Measurements from ENCODE around the gene MTFP1.

MTFP1 gene

DNA sequence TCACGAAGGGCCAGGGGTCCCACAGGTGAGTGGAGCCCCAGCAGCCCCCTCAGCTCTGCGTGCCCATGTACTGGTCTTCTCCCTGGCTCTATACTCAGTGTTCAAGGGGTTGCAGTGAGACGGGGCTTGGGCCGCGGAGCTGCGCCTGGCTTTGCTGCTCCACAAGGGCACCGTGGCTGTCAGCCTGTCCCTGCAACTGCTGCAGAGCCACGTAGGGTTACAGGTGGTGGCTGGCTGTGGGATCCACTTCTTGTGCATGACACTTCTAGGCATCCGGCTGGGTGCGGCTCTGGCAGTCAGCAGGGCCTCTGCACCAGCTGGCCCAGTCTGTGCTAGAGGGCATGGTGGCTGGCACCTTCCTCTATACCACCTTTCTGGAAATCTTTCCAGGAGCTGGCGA is 14.3 kb downstream of the MTFP1 start:
- TF ChIP-seq EZH2phosphoT487 (IDR thresholded peaks at IDR 0.05; ENCODE audit: borderline replicate concordance) (no peak), CTCF (conservative IDR thresholded peaks at IDR 0.05; ENCODE audit: low read length) (no peak)

DNA sequence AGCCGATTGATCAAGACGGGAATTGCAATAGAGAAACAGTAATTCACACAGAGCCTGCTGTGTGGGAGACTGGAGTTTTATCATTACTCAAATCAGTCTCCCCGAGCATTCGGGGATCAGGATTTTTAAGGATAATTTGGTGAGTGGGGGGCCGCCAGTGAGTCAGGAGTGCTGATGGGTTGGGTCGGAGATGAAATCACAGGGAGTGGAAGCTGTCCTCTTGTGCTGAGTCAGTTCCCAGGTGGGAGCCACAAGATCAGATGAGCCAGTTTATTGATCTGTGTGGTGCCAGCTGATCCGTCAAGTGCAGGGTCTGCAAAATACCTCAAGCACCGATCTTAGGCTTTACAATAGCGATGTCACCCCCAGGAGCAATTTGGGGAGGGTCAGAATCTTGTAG is 15.5 kb downstream of the MTFP1 start:
- Histone ChIP-seq H3K36me3 (ENCODE audit: insufficient read depth, low read length) (no peaks in the 10 kb centered on the region), H3K4me2 (ENCODE audit: low read depth, low read length, poor library complexity, severe bottlenecking) (no peak overlapping the region), H3K9me3 (ENCODE audit: insufficient read depth, low read depth, low read length) (no peaks in the 10 kb centered on the region), H3K9ac (ENCODE audit: low read depth, low read length, poor library complexity, severe bottlenecking) (no peak overlapping the region), H4K20me1 (ENCODE audit: insufficient read depth, low read length, poor library complexity, severe bottlenecking) (no peaks in the 10 kb centered on the region), H2AFZ (ENCODE audit: low read length) (no peak overlapping the region), H3K4me3 (ENCODE audit: low read length, poor library complexity, severe bottlenecking) (no peak overlapping the region), H3K27me3 (ENCODE audit: insufficient read depth, low read length, poor library complexity, severe bottlenecking) (peaks cover 69% of the 10 kb centered on the region), H3F3A (ENCODE audit: low read depth) (peaks cover 5% of the 10 kb centered on the region), H3K79me2 (ENCODE audit: insufficient read depth, low read length) (no peaks in the 10 kb centered on the region), H3K4me1 (ENCODE audit: insufficient read depth, low read length, poor library complexity, severe bottlenecking) (peaks cover 19% of the 10 kb centered on the region), H3K9me2 (replicated peaks; ENCODE audit: low read depth, low read length) (no peaks in the 10 kb centered on the region)
- no peak for TF ChIP-seq CTCF (conservative IDR thresholded peaks at IDR 0.05; ENCODE audit: low read length)
- TF ChIP-seq EZH2phosphoT487 (IDR thresholded peaks at IDR 0.05; ENCODE audit: borderline replicate concordance): no peak

More for the DNA sequence above, 14.3 kb downstream of the MTFP1 start:
- Histone ChIP-seq H3K4me3 (ENCODE audit: low read length, poor library complexity, severe bottlenecking) (no peak overlapping the region), H2AFZ (ENCODE audit: low read length) (no peak overlapping the region), H3K4me1 (ENCODE audit: insufficient read depth, low read length, poor library complexity, severe bottlenecking) (peaks cover 29% of the 10 kb centered on the region), H3K9me3 (ENCODE audit: insufficient read depth, low read depth, low read length) (no peaks in the 10 kb centered on the region), H4K20me1 (ENCODE audit: insufficient read depth, low read length, poor library complexity, severe bottlenecking) (no peaks in the 10 kb centered on the region), H3K36me3 (ENCODE audit: insufficient read depth, low read length) (no peaks in the 10 kb centered on the region), H3K9ac (ENCODE audit: low read depth, low read length, poor library complexity, severe bottlenecking) (no peak overlapping the region), H3K79me2 (ENCODE audit: insufficient read depth, low read length) (no peaks in the 10 kb centered on the region), H3F3A (ENCODE audit: low read depth) (peaks cover 16% of the 10 kb centered on the region), H3K9me2 (replicated peaks; ENCODE audit: low read depth, low read length) (no peaks in the 10 kb centered on the region), H3K27me3 (ENCODE audit: insufficient read depth, low read length, poor library complexity, severe bottlenecking) (peaks cover 82% of the 10 kb centered on the region), H3K4me2 (ENCODE audit: low read depth, low read length, poor library complexity, severe bottlenecking) (no peak overlapping the region)

DNA sequence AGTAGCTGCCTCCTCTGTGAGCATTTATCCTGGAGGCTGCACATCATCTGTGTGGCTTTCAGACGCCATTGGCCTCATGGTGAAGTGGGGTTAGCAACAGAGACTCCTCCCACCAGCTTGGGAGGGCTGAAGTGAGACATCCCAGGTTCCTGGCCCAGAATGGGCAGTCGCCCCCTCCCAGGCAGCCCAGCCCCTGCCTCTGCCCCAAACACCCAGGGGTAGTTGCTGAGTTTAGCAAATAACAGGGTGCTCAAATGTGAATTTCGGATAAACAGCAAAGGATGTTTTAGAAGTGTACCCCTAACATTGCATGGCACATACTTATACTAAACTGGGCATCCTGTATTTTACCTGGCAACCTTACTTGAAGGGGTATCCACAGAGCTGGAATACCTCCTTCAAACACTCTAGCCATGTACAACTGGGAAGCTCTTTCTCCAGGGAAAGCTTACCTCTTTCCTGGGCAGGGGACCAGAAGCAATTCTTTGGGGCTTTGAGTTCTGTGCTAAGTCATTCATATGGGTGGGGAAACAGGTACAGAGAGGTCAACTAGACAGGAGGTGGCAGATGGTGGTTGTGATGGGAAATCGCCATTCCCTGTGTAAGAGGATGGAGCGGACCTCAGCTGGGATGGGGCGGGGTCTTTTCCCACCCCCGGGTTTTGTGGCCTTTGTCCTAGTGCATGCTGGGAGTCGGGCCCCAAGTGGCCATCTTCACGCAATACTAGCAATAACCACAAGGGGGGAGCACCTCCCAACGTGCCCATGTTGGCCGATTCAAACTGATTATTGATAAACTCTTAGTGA is 19.3 kb downstream of the MTFP1 start:
- Histone ChIP-seq H3K9ac (ENCODE audit: low read depth, low read length, poor library complexity, severe bottlenecking) (peak overlapping the region; percentile 11), H2AFZ (ENCODE audit: low read length) (peak overlapping the region; percentile 85), H3K27me3 (ENCODE audit: insufficient read depth, low read length, poor library complexity, severe bottlenecking) (peaks cover 32% of the 10 kb centered on the region), H3K79me2 (ENCODE audit: insufficient read depth, low read length) (no peaks in the 10 kb centered on the region), H3K36me3 (ENCODE audit: insufficient read depth, low read length) (no peaks in the 10 kb centered on the region), H3K4me3 (ENCODE audit: low read length, poor library complexity, severe bottlenecking) (peak overlapping the region; percentile 51), H3K4me2 (ENCODE audit: low read depth, low read length, poor library complexity, severe bottlenecking) (peak overlapping the region; percentile 62), H3K4me1 (ENCODE audit: insufficient read depth, low read length, poor library complexity, severe bottlenecking) (peaks cover 19% of the 10 kb centered on the region), H3K9me2 (replicated peaks; ENCODE audit: low read depth, low read length) (no peaks in the 10 kb centered on the region), H3F3A (ENCODE audit: low read depth) (no peaks in the 10 kb centered on the region), H4K20me1 (ENCODE audit: insufficient read depth, low read length, poor library complexity, severe bottlenecking) (no peaks in the 10 kb centered on the region), H3K9me3 (ENCODE audit: insufficient read depth, low read depth, low read length) (no peaks in the 10 kb centered on the region)
- TF ChIP-seq EZH2phosphoT487 (IDR thresholded peaks at IDR 0.05; ENCODE audit: borderline replicate concordance) (no peak), CTCF (conservative IDR thresholded peaks at IDR 0.05; ENCODE audit: low read length) (peak; percentile 92)
